UCSD-AML1 (cell line): ENCODE results near the gene RNF212.

Source experiments
- DNase-seq: peaks from one replicate; lab custom pipeline; 2025; ENCODE audit not compliant: unreplicated experiment; lab: John Stamatoyannopoulos, UW

Gene RNF212

DNA sequence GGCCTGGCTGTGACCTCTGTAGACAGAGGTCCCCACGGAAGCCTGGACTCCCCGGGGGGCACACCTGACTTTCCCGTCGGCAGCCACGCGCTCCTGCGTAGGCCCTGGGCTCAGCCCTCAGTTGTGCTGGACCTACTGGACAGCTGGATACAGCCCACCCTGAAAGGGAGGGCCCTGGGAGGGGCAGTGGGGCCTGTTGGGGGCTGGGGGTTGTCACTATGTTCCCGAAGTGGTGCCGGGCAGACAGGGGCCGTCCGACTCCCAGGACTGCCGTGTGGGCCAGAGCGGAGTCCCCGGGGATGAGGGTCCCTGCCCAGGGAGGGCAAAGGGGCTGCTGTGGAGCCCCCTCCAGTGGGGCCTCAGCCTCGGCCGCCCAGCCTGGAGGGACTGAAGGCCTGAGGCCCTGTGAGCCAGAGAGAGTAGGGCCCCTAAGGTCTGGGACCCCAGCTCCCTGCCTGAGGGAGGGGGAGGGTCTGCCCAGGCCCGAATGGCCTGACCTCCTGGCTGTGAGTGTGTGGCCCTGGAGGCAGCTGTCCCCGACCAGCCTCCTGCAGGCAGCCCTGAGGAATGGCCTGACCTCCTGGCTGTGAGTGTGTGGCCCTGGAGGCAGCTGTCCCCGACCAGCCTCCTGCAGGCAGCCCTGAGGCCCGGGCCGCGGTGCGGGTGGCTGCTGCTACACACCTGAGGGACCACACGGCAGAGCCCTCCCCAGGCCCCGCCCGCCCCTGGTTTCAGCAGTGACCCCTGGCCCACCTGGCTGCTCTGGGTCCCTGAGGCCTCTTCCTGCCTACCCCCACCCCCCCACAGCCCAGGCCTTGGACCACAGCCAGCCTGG lies 76.2 kb downstream of the RNF212 start:
- no peak for DNase-seq

DNA sequence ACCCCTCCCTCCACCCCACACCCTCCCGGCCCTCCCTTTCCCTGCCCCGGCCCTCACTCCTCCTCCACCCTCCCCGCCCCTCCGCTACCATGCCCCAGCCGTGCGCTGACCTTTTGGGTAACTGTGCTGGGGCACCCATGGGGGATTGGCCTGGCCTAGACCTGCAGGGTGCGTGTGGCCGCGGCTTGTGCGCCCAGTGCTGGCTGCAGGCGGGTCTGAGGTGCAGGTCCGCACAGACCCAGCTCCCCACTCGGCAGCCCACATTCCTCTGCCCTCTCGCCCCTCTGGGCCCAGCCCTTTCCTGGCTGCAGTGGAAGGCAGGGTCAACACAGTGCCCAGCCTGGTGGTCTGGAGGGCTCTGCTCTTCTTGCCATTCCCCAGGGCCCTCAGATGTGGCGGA lies 77.3 kb downstream of the RNF212 start:
- DNase-seq: no peak

DNA sequence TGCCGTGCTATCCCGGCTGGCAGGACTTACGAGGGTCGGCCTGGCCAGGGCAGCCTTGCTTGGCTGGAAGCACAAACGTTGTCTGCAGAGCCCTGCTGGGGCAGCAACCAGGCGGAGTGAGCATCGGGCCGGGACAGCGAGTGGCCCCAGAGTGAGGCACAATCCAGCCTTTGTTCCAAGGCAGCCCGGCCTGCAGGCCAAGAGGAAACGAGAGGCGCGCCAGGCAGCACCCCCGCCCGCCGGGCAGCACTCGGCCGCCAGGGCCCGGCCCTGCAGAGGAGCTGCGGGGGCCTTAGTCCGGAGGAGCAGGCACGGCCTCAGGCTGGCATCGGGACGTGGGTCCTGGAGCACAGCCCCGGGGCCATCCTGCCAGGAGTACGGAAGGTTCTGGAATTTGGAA lies 77.9 kb downstream of the RNF212 start:
- no peak for DNase-seq

DNA sequence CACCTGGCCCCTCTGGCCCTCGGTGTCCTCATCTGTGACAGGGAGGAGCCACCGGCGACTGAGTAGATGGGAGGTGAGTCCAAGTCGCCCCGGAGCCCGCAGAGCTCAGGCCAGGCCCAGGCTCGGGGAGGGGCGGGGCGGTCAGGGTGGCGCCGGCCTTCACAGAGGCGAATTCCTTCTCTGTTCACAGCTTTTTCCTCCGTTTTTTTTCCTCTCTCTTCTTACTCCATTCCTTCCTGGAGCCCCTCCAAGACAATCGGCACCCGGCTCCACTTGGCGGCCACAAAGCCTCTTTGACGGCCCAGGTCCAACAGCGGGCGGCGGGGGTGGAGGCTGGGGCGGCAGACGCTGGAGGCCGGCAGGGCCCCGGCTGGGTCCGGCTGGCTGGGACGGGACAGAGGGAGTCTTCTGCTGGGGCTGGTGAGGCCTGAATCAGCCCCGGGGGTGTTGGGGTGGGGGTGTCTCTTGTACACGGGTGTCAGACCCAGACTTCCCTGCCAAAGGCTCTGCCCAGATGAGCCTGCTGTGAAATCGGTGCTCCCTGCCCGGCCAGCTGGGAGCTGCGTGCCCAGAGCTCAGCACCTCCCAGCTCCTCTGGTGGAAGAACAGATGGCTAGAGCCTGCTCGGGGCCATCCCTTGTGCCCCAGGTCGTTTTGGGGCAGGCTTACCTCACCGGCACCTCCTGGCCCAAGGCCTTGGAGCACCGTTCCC lies 79.4 kb downstream of the RNF212 start:
- no peak for DNase-seq

DNA sequence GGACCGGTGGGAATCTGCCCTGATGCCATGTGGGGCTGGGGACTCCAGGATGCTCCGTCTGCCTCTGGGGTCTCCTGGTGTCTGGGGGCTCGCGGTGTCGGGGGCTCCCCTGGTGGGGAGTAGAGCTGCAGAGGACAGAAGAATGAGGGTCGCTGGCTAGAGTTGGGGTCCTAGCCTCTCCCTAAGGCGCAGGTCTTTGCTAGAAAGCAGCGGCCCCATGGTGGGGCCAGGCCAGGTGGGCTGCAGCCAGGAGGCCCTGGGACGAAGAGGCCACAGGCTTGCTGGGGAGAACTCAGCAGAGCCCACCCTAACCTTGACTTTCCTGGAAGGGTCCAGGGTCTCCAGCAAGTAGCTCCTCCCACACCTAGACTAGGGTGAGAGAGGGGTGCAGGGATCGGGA lies 80.5 kb downstream of the RNF212 start:
- DNase-seq: no peak

DNA sequence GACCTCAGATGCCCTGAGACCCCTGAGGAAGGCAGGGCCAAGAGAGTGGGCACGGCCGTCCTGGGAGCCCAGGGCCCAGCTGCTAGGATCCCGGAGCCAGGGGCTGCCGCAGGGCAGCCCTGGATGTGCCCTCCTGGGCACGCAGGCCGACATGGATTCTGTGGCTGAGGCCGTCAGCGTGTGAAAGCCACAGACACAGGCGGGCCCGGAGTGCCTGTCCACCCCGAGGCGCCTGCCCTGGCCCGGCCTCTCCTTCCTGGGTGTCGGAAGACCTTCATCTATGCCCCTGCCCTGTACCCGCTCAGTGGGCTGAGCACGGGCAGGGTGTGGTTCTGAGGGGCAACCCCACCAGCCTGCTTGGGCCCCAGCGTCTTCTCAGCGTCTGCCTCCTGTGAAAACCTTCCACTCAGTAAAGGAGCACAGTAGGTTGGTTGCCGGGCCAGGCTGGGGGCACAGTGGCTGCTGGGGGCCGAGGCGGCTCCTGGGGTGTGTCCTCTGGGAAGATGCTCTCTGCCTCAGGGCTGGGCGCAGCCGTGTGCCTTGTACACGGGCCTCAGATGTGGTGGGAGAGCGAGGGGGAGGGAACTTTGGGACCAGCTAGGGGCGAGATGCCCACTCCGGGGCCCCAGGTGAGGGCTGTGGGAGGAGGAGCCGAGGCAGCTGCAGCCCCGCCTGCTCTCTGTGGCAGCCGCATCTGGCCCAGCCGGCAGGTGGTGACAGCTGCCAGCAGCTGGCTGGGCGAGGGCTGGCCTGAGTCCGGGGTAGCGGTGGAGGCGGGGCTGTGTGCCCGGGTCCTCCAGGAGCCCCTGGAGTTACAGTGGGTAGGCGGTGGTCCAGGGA lies 81.2 kb downstream of the RNF212 start:
- no peak for DNase-seq

DNA sequence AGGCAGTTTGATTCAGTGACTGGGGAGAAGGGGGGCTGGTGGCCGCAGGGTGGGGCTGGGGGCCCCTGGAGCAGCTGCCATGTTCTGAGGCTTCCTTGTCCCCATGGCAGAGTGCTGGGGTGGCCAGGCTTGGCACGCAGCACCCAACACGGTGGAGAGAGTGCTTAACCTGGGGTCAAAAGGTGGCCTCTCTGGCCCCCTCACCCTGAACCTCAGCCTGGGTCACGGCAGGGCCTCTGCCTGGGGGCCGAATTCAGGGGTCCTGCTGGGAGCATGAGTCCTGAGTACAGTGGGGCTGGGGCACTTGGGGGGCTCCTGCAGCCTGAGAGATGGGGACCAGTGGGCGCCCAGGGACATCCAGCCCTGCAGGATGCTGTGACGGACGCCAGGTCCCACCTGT lies 82.0 kb downstream of the RNF212 start:
- DNase-seq: no peak

DNA sequence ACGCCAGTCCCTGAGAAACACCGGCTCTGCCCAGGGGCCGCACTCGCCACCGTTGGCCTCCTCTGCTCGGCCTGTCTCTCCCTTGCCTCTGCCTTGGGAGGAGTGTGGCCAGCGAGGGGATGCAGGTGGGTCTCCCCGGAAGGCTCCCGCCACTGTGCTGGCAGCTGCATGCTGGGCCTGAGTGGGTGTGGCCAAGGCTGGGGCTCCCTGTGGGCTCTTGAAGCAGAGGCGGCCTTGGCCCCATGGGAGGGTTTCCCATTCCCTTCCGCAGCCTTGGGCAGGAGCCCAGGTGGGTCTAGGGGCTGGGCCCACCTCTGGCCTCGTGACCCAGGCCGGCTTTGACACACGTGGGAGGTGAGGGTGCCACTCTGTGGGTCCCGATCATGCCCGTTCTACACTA lies 82.8 kb downstream of the RNF212 start:
- DNase-seq: no peak

DNA sequence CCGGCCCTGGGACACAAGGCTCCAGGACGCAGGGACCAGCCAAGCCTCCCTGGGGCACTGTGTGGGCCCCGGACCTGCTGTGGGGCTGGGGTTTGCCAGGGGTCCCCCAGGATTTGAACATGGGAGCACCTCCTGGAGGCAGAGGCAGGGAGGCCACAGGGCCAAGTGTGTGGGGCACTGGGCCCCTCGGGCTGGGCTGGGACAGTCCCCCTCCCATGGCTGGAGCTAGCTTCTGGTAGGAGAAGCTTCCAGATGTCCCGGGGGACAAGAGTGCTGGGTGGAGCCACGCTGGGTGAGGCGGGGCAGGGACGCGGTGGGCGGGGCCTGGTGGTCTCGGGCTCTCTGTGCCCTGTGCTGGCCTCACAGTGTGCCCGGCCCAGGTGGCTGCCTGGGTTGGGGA lies 83.3 kb downstream of the RNF212 start:
- no peak for DNase-seq

DNA sequence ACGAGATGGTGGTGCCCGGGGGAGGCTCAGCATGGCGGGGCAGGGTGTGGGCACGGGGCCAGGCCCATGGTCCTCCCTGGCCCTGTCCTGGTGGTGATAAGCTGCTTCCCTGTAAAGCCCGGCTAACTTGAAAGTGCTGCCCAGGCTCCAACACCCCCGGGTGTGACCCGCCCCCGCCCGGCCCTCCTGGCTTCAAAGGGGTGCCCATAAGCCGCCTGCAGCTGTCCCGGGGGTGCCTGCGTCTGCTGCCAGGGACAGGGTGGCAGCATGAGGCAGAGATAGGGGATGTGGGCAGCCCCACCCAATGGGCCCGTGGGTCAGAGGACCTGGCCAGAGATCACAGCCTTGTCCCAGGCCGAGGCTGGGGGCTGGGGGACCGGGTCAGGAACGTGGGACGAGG lies 83.8 kb downstream of the RNF212 start:
- no peak for DNase-seq

DNA sequence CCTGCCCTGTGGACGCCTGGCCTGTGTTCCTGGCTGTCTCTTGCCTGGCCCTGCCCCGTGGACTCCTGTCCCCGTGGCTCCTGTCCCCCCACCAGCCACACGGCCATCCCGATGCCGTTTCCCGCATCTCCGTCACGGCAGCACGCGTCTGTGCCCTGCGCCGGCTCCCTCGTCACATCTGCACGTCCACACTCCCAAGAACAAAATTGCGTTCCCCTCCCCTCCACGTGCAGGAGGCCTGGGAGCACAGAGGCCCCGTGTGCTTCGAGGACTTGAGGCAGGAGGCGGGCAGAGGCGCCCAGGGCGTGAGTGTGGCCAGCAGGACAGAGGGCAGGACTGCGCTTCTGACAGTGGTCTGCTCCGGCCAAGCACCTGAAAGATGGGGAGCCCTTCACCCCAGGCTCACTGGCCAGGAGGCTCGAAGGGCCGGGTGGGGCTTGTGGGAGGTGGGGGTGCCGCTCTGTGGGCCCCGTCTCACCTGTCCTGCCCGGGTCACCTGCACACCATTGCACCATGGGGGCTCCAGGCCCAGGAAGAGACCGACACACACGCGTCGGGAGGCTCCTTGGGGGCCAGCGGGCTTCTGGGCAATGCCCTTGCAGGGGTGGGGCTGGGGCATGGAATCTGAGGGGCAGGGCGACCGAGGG lies 84.7 kb downstream of the RNF212 start:
- DNase-seq: no peak

DNA sequence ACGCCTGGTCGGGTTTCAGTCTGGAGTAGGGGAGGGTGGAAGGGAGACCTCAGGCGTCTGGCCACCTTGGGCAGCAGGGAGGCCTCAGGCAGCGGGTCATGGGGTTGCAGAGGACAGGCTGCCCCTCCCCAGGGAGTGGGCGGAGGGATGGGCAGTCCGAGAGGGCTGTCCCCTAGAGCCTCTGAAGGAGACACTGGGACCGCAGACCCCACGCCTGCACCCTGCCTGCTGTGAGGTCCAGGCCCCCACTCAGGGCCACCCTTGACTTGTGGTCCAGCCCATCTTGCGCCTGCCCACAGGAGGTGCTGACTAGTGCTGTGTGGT lies 85.5 kb downstream of the RNF212 start:
- DNase-seq: no peak

DNA sequence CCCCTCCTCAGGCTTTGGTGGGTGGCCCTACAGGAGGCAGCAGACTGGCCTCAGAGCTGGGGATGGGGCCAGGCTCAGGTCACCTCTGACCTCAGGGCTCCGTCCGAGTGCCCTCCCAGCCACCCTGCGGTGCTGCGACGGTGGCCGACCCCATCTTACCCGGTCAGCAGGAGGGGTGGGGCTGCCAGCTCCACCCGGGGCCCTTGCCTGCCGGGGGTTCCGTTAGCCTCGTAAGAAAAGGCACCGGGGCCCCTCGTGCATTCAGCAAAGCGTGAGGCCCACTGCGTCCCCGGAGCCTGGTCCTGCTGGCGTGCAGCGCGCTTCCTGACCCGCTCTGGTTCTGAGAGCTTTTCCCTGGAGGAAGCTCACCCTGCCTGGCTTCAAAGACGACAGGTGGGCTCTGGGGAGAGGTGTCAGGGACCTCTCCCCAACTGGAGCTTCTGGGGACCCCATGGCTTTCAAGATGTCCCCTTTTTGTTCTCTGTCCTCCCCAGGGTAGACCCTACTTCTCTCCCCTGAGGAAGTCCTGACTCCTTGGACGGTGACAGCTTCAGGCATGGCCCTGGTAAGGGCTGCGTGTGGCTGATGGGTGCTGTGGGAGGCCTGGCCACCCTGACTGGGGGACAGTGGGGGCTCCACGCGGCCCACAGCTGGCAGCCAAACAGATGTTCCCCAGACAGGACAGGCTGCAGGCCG lies 86.0 kb downstream of the RNF212 start:
- no peak for DNase-seq

DNA sequence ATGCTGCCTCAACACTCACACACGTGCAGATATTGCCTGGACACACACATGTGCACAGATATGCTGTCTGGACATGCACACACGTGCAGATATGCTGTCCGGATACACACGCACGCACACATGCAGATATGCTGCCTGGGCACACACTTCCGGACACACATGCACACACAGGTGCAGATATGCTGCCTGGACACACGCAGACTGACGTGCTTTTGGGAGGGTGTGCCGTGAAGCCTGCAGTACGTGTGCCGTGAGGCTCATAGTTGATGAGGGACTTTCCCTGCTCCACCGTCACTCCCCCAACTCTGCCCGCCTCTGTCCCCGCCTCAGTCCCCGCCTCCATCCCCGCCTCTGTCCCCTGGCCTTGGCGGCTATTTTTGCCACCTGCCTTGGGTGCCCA lies 87.2 kb downstream of the RNF212 start:
- DNase-seq: no peak

DNA sequence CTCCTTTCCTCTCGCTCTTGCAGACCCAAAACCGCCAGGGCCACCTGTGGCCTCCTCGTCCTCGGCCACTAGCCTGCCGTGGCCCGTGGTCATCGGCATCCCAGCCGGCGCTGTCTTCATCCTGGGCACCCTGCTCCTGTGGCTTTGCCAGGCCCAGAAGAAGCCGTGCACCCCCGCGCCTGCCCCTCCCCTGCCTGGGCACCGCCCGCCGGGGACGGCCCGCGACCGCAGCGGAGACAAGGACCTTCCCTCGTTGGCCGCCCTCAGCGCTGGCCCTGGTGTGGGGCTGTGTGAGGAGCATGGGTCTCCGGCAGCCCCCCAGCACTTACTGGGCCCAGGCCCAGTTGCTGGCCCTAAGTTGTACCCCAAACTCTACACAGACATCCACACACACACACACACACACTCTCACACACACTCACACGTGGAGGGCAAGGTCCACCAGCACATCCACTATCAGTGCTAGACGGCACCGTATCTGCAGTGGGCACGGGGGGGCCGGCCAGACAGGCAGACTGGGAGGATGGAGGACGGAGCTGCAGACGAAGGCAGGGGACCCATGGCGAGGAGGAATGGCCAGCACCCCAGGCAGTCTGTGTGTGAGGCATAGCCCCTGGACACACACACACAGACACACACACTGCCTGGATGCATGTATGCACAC lies 88.3 kb downstream of the RNF212 start:
- DNase-seq: no peak

DNA sequence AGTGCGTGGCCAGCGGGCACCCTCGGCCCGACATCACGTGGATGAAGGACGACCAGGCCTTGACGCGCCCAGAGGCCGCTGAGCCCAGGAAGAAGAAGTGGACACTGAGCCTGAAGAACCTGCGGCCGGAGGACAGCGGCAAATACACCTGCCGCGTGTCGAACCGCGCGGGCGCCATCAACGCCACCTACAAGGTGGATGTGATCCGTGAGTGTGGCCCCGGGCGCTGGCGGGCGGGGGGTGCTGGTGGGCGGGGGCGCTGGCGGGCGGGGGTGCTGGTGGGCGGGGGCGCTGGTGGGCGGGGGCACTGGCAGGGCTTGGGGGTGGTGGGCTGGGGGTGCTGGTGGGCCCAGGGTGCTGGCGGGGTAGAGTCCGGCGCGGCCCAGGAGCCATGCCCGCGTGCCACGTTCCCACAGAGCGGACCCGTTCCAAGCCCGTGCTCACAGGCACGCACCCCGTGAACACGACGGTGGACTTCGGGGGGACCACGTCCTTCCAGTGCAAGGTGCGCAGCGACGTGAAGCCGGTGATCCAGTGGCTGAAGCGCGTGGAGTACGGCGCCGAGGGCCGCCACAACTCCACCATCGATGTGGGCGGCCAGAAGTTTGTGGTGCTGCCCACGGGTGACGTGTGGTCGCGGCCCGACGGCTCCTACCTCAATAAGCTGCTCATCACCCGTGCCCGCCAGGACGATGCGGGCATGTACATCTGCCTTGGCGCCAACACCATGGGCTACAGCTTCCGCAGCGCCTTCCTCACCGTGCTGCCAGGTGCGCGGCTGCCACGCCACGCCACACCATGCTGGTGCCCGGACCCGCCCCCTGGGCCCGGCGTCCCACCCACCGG lies 89.2 kb downstream of the RNF212 start:
- no peak for DNase-seq

DNA sequence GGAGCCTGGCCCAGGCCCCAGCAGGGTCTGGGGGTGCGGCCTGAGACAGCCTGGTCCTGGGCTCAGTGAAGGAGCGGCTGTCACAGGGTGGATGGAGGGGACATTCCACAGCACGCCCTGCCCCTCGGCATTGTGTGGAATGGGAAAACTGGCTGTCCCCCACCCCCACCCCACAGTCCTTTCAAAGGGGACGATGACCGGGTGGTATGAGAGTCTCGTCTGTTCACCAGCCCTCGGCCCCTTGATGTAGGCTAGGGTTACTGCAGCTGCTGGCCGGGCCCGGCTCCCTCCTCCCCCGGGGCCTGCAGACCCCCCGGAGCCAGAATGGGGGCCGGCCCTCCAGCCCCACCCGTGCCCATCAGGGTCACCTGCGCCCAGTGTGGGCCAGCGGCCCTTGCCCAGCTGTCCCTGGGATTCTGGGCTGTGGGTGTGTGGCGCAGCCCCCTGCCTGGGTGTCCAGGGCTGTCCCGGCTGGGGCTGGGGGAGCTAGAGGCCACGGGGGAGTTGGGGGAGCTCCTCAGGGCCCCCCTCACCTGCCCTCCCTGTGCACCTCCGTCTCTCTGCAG lies 90.2 kb downstream of the RNF212 start:
- no peak for DNase-seq

DNA sequence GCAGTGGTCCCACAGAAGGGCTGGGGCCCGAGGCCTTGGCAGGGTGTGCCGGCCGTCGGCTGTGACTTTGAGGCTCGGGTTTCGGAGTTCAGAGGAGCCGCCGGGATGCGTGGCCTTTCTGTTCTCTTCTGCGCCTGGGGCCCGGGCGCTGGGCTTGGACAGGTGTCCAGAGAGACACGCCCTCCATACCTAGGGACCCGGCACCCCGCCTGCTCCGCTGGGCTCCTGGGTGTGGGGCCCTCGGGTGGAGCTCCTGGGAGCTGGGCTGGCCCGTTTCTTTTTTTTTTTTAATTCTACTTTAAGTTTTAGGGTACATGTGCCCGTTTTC lies 90.7 kb downstream of the RNF212 start:
- no peak for DNase-seq

DNA sequence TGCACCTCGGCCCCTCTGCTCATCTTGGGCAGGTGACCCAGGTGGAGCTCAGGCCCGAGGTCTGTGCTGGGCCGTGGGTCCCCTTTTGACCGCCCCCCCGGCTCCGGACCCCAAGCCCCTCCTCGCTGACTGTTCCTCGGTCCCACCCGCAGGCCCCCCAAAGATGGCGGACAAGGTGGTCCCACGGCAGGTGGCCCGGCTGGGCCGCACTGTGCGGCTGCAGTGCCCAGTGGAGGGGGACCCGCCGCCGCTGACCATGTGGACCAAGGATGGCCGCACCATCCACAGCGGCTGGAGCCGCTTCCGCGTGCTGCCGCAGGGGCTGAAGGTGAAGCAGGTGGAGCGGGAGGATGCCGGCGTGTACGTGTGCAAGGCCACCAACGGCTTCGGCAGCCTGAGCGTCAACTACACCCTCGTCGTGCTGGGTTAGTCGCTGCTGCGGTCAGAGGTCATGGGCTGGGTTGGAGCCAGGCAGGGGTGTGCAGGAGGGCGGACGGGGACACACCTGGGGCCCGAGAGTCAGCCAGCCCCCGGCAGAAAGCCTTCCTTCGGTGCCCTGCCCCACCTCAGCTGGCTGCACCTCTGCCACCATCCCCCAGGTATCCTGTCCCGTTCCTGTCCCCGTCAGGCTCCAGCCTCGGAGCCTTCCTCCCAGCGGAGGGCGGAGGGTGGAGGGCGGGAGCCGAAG lies 91.2 kb downstream of the RNF212 start:
- no peak for DNase-seq
